22Rv1 (cell line): ENCODE measurements around the gene FRAS1.
"Not testable (repeated sequence)": the region's sequence is repeated elsewhere in the genome, so short reads cannot be mapped to it uniquely, and the experiment has no call there.

Source experiments
- H3K27ac ChIP-seq: fragments of 450-650 bp; 2 replicates; pipeline ENCODE4 v1.5.1; 2017
- CTCF ChIP-seq: fragments of 450-650 bp; IDR thresholded peaks from 2 replicates; pipeline ENCODE4 v1.5.1; 2017; ENCODE audit warnings: mild to moderate bottlenecking
- ZFX ChIP-seq: fragments of 450-650 bp; IDR thresholded peaks from 2 replicates; pipeline ENCODE4 v1.6.1; 2017; ENCODE audit warnings: antibody characterized with exemption, borderline replicate concordance

FRAS1 gene

DNA sequence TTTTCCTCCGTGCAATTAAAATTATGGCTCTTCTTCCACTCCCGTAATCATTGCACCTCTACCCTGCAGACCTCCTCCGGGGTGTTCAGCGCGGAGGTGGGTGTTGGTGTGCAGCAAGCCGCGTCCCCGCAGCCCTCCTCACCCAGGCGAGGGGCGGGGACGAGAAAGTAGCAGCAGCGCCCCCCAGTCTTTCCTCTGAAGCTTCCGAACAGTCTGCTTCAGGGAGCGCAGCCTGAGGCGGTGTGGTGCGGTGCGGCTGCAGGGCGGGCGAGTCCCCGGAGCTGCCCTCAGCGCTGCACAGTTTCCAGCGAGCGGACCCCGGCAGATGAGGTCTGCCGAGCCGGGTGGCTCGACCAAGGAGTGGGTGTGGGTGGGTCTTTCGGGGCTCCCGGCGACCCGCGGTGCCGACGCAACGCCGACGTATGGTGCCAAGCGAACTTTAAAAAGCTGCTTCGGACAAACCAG is at the start of gene FRAS1:
FRAS1 (plus strand) TSS at position 189 of the 465 bp plus-strand sequence. CDS start 687 bp downstream, outside the sequence.
- TF ChIP-seq ZFX (no peak), CTCF (0 out of 2 replicates have a peak, but pooled peaks have one; percentile 24)
- peak within 1 kb of the TSS; percentile 98 for H3K27ac ChIP-seq

GRCh38 chr4:78011003-78011402 is 46.1 kb upstream of the FRAS1 start:
- H3K27ac ChIP-seq: not testable (repeated sequence)

DNA sequence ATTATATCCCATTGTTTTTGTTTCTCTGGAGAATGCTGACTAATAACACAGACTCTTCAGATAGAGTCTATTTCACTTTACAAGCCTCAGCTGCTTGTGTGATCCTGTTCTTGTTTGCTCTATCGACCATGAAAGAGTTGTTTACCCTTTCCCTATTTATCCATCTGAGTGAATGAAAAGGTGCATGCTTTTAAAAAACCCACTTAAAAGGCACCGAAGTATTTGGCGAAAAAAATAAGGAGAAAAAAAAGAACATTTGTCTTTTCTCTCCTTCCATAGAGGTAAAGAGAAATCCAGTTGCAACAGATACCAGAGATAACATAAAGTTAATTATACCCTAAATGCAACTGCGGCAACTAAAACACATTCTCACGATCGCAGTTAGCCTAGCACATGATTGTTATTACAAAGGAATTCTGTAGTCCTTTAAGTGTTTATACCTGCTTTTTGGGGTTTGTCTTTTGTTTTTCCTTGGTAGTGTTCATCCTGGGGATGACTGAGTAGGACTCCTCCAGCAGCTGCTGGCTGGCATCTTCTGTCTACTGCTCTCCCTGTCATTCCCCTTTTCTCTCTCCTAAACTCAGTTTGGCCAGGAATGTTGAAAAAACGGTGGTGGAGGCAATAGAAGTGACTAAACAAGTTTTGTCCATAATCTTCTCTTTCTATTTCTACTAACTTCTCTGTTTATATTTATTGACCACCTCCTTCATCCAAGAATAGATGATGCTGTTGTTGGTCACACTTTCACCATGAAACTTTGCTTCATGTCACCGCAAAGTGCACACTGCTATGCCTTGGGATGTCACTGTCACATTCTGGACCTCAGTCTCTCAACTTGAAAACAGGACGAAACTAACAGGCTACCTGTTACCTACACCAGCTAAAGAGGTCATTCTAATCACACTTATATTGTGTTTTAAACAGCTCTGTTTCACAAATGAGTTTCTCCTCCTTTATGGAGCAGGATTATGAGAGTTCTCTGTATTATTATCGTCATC is 41.9 kb upstream of the FRAS1 start:
- TF ChIP-seq CTCF: no peak
- no peak for TF ChIP-seq ZFX
- no peak overlapping the region for H3K27ac ChIP-seq

GRCh38 chr4:78018271-78019049 is 38.7 kb upstream of the FRAS1 start:
- no peak overlapping the region for H3K27ac ChIP-seq
- TF ChIP-seq ZFX: no peak
- TF ChIP-seq CTCF: no peak

- TF ChIP-seq CTCF (no peak), ZFX (no peak)
- H3K27ac ChIP-seq: no peak overlapping the region
Measured at GRCh38 chr4:78019414-78019813, 37.7 kb upstream of the FRAS1 start.

DNA sequence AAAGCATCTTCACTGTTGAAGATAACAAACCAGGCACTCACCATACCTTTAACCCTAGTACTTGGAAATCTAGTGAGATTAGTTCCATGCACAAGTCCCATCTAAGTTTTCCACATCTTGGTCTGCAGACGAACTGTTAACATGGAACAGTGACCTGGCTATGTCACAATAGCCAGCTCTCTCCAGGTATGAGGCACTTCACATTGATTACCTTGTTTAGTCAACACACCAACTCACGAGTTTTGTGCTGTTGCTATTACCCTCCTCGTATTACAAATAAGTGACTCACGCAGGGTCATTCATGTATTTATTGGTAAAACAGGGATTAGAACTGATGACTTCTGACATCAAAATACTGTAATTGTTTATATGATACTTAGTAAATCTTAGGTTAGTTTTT is 36.4 kb upstream of the FRAS1 start:
- TF ChIP-seq ZFX (no peak), CTCF (no peak)
- H3K27ac ChIP-seq: no peak overlapping the region

GRCh38 chr4:78022517-78022916 is 34.6 kb upstream of the FRAS1 start:
- no peak for TF ChIP-seq ZFX
- H3K27ac ChIP-seq: no peak overlapping the region

- H3K27ac ChIP-seq: no peak overlapping the region
- TF ChIP-seq ZFX (no peak), CTCF (no peak)
Measured at GRCh38 chr4:78024085-78024484, 33.0 kb upstream of the FRAS1 start.
